Measurements from ENCODE around the gene GADL1. TPM values are rescaled to one million over a fixed set of nuclear protein-coding genes. Genes with fewer than 3 reads are reported as not detected.

The GADL1 gene
- total RNA-seq, 1 experiment from 2014 or later = not detected

GRCh38 chr3:30813734-30814133 is 80.7 kb downstream of the GADL1 start (continued):
- no peak for TF ChIP-seq FOSL1 (IDR thresholded peaks at IDR 0.05; ENCODE audit: low read depth)
- no peak for TF ChIP-seq TCF7L2 (IDR thresholded peaks at IDR 0.05; ENCODE audit: borderline replicate concordance, extremely low read depth, insufficient read depth, insufficient read length)
- no peak for TF ChIP-seq YY1 (IDR thresholded peaks at IDR 0.05; ENCODE audit: extremely low read depth, insufficient replicate concordance, low read depth, low read length)
- no peak for TF ChIP-seq ZNF274 (IDR thresholded peaks at IDR 0.05; ENCODE audit: low read depth, low read length)
- TF ChIP-seq EZH2 (IDR thresholded peaks at IDR 0.05) = no peak
- TF ChIP-seq ATF3 (IDR thresholded peaks at IDR 0.05) = no peak
- no peak for TF ChIP-seq CEBPB (IDR thresholded peaks at IDR 0.05; ENCODE audit: low read depth)
- no peak for TF ChIP-seq CTCF (IDR thresholded peaks at IDR 0.05 in 2 of 3, conservative IDR thresholded peaks at IDR 0.05 in 1 of 3; ENCODE audit: borderline replicate concordance in 1 of 3, insufficient read depth in 1 of 3, low read depth in 2 of 3, low read length in 2 of 3)
- no peak for TF ChIP-seq SP1 (IDR thresholded peaks at IDR 0.05; ENCODE audit: low read depth)
- TF ChIP-seq JUND (IDR thresholded peaks at IDR 0.05) = no peak
- no peak for TF ChIP-seq EGR1 (IDR thresholded peaks at IDR 0.05; ENCODE audit: low read depth)
- no peak for TF ChIP-seq EZH2phosphoT487 (IDR thresholded peaks at IDR 0.05; ENCODE audit: borderline replicate concordance)
- no peak for TF ChIP-seq MAX (IDR thresholded peaks at IDR 0.05)

GRCh38 chr3:30811151-30811795 is 83.2 kb downstream of the GADL1 start:
- no peaks in the 10 kb centered on the region for H3K36me3 ChIP-seq (ENCODE audit: control insufficient read depth in 1 of 2, insufficient read depth in 2 of 2, low read length in 2 of 2)
- DNase-seq (ENCODE audit: low read depth, low spot score) = no peak
- ChIA-PET CTCF (no interaction called here), RAD21 (ENCODE audit: low non-redundant PET in 1 of 2, low total read pairs in 2 of 2, uncharacterized antibody in 2 of 2, unreplicated experiment in 2 of 2) (no interaction called here), POLR2A (no interaction called here)
- no peak overlapping the region for H3K9ac ChIP-seq (ENCODE audit: low read length)
- no peaks in the 10 kb centered on the region for H3K79me2 ChIP-seq (ENCODE audit: insufficient read depth, low read length)
- H3K27me3 ChIP-seq (ENCODE audit: insufficient read depth, low read length) = no peaks in the 10 kb centered on the region
- ATAC-seq = no peak
- no peak overlapping the region for H3K27ac ChIP-seq (ENCODE audit: low read depth, low read length)
- TF ChIP-seq, protein P1, sequence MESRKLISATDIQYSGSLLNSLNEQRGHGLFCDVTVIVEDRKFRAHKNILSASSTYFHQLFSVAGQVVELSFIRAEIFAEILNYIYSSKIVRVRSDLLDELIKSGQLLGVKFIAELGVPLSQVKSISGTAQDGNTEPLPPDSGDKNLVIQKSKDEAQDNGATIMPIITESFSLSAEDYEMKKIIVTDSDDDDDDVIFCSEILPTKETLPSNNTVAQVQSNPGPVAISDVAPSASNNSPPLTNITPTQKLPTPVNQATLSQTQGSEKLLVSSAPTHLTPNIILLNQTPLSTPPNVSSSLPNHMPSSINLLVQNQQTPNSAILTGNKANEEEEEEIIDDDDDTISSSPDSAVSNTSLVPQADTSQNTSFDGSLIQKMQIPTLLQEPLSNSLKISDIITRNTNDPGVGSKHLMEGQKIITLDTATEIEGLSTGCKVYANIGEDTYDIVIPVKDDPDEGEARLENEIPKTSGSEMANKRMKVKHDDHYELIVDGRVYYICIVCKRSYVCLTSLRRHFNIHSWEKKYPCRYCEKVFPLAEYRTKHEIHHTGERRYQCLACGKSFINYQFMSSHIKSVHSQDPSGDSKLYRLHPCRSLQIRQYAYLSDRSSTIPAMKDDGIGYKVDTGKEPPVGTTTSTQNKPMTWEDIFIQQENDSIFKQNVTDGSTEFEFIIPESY (IDR thresholded peaks at IDR 0.05; ENCODE audit: extremely low read depth, insufficient replicate concordance, low read length) = no peak
- TF ChIP-seq JUND (IDR thresholded peaks at IDR 0.05) (no peak), MAX (IDR thresholded peaks at IDR 0.05) (no peak), ZFX (IDR thresholded peaks at IDR 0.05) (no peak), ATF3 (IDR thresholded peaks at IDR 0.05) (no peak), EZH2phosphoT487 (IDR thresholded peaks at IDR 0.05; ENCODE audit: borderline replicate concordance) (no peak), SP1 (IDR thresholded peaks at IDR 0.05; ENCODE audit: low read depth) (no peak), POLR2A (IDR thresholded peaks at IDR 0.05; ENCODE audit: borderline replicate concordance, extremely low read depth, insufficient read depth, insufficient read length) (no peak), SRF (IDR thresholded peaks at IDR 0.05; ENCODE audit: low read depth) (no peak), YY1 (IDR thresholded peaks at IDR 0.05; ENCODE audit: extremely low read depth, insufficient replicate concordance, low read depth, low read length) (no peak), CBX3 (IDR thresholded peaks at IDR 0.05; ENCODE audit: low read depth) (no peak)
- H2AFZ ChIP-seq (ENCODE audit: low read depth, low read length, poor library complexity, severe bottlenecking) = no peak overlapping the region
- H3K9me2 ChIP-seq (ENCODE audit: insufficient read depth) = no peaks in the 10 kb centered on the region
- H3K4me3 ChIP-seq (replicated peaks in 1 of 2; ENCODE audit: low read depth in 1 of 2, low read length in 2 of 2) = no peak overlapping the region
- no peak overlapping the region for H3K4me2 ChIP-seq (ENCODE audit: low read length)
- no peaks in the 10 kb centered on the region for H3K9me3 ChIP-seq (ENCODE audit: control insufficient read depth in 1 of 2, insufficient read depth in 1 of 2, low read depth in 1 of 2, low read length in 2 of 2)
- H4K20me1 ChIP-seq (ENCODE audit: insufficient read depth) = no peaks in the 10 kb centered on the region
- BruUV-seq (replicated peaks) = no TSS peak
- H3K4me1 ChIP-seq (ENCODE audit: control insufficient read depth in 1 of 2, insufficient read depth in 2 of 2, low read length in 2 of 2) = no peaks in the 10 kb centered on the region
- intact Hi-C loops (cut with micrococcal nuclease) = no loop called here
